Measurements from ENCODE around the gene ADAM23.

ADAM23 gene

DNA sequence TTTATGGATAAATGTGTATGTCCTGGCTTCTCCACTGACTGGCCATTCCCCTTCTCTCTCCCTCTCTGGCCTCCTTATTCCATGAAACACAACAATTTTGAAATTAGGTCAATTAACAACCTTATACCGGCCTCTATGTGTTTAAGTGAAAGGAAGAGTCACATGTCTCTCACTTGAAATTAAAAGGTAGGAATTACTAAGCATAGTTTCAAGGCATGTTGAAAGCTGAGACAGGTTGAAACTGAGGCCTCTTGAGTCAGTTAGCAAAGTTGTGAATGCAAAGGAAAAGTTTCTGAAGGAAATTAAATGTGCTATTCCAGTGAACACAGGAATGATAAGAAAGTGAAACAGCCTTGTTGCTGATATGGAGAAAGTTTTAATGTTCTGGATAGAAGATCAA, 69.7 kb downstream of the ADAM23 start:
- DNase-seq = no peak

GRCh38 chr2:206515580-206515979, 72.2 kb downstream of the ADAM23 start:
- no peak for DNase-seq

GRCh38 chr2:206518997-206519396, 75.7 kb downstream of the ADAM23 start:
- no peak for DNase-seq

DNA sequence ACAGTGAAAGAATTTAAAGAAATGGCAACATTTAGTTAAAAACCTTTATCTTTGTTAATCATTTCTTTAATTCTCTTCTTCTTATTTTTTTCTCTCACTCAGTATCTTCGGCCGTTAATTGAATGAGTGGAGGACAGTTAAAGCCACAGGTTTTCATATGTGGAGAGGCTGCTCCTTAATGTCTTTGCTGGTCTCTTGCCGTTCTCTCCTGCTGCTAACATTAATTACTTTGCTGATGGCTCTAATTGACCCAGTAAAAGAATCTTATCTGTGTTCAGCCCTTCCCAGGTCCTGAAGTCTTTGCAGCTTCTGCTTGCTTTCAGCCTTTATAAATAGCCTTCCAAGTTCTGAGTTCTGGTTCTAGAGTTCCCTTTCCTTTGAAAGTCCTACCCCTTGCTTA, 77.1 kb downstream of the ADAM23 start:
- no peak for DNase-seq

GRCh38 chr2:206521115-206521514, 77.8 kb downstream of the ADAM23 start:
- DNase-seq = no peak

DNA sequence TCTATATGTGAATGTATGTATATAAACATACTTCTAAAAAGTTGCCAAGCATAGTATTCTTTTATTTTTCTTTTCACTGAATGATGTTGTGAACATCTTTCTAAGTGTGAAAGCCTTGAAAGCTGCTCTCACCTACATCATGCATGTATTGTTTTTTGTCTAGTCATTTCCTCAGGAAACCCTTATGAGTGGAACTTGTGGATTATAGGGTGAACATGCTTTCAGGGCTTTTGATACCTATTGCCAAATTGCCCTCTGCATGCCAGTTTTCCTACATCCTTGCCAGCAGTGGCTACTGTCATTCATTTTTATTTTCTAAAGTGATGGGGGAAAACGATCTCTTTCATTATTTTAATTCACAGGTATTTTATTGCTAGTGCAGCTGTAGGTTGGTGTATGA, 78.3 kb downstream of the ADAM23 start:
- DNase-seq = no peak

DNA sequence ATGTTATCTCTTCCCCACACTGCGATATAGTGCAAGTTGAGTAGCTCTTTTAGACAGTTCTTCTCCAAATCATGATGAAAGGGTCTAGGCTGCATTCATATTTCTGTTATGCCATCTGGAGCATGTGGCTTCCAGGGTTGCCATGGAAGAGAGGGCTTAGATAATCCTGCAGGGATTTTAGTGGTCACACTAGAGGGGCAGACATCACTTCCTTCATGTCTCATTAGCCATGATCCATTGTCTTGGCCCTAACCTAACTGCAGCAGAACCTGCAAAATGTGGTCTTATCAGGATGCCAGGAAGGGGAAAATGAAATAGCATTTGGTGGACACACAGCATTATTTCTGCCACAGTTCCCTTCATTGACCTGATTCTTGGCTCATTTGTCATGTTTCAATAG, 83.1 kb downstream of the ADAM23 start:
- no peak for DNase-seq

- DNase-seq = no peak
These were observed 83.8 kb downstream of the ADAM23 start for GRCh38 chr2:206527153-206527552.

DNA sequence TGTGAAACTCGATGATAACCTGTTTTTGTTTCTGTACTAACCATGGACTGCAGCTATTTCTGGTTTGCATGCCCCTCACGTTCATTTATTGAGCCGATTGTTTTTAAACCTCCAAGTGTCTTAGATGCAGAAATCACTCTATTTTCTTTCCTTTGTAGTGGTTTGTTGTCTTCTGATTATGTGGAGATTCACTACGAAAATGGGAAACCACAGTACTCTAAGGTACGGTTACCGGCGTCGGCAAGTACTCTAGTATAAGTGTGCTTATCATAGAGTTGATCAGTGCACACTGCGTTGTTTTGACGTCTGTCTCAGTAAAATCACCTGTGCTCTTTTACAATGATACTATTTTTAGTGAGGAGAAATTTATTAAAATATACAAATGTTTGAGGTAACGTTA, 87.4 kb downstream of the ADAM23 start:
- no peak for DNase-seq

- no peak for DNase-seq
These were observed 88.7 kb downstream of the ADAM23 start for GRCh38 chr2:206531996-206532543.

GRCh38 chr2:206533977-206534376, 90.6 kb downstream of the ADAM23 start:
- no peak for DNase-seq

DNA sequence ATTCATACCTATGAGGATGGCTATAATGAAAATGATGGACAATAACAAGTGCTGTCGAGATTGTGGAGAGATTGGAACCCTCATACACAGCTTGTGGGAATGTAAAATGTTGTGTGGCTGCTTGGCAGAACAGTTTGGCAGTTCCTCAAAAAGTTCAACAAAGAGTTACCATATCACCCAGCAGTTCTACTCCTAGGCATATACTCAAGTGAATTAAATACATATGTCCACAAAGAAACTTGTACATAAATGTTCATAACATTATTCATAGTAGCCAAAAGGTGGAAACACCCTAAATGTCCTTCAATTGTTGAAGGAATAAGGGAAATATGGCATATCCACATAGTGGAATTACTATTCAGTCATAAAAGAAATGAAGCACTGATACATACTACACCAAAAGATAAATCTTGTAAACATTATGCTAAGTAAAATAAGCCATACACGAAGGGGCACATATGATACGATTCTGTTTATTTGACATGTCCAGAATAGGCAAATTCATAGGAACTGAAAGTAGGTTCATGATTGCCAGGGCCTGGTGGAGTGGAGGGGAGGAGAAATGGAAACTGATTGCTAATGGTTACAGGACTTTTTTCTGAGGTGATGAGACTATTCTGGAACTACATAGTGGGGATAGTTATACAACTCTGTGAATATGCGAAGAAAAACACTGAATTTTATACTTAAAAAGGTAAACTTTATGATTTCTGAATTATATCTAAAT, 92.1 kb downstream of the ADAM23 start:
- no peak for DNase-seq

GRCh38 chr2:206540757-206541156, 97.4 kb downstream of the ADAM23 start:
- no peak for DNase-seq

DNA sequence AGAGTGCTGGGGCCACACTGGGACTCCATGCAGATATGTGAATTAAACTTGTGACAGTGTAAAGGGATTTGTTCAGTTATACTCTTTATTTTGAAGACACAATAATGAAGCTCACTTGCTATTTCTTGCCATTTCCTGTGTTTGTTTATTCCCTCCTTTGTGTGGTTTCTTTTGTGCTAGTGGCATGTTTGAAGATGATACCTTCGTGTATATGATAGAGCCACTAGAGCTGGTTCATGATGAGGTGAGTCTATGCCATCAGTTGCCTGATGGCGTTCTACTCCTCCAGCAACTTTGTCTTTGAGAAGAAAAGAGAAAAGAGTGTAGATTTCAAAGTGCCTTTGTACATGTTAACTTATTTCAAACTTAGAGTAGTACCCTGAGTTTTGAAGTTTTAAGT, 99.7 kb downstream of the ADAM23 start:
- DNase-seq = no peak

- no peak for DNase-seq
These were observed 105.1 kb downstream of the ADAM23 start for GRCh38 chr2:206548383-206548782.

GRCh38 chr2:206555721-206556120, 112.4 kb downstream of the ADAM23 start:
- no peak for DNase-seq

DNA sequence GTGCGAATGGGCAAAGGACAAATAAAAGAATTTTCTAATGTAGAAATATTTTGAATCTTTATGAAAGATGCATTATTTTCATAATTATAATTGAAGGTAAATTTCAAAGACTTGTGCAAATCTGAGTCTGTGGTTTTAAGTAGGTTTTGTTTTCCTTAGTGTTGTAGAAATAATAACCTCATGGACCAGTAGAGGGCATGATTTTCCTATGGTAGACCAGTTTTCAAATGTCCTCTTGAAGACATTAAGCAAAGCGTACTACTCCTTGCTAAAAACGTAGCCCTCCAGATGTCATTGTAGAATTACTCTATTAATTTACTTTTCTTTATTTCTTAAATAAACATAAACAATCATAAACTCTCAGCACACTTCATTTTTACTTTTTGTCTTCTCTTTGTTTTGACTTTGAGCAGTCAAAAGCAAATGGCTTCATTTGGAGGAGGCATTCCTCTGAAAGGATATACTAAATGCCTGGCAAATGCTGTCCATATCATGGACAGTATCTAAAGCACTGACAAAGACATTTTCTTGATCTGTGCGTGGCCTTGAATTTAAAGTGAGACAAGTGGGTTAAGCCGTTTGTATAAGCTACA, 113.1 kb downstream of the ADAM23 start:
- DNase-seq = no peak

DNA sequence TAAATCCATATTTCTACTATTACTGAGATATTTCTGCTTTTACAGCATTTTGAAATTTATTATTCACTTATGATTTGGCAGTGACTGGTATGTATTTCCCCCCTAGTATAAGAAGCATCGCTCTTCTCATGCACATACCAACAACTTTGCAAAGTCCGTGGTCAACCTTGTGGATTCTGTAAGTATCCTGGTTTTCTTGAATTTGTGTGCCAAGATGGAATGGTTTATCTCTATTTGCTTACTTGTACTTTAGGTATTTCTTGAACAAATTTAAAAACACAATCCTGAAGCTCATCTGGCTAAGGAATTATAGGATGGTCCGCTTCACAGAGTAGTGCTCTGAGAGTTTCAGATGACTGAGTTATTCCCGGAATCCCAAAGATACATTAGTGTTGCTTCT, 114.0 kb downstream of the ADAM23 start:
- DNase-seq = no peak

DNA sequence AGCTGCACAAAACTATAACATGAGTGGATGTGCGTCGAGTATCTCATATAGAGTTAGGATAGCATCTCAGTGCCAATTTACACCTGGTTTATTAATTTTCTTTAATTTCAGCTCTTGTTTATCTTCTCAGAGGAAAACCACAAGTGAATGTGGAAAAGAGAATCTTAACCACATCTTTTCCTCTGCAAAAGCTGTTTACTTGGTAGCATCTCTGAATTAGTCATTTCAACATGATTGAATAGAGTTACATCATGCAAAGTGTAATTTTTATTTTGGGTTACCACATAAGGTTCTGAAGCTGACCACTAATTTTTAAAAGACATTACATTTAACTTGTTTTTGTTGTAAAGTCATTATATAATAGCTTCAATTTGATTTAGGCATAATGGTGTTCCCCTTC, 115.2 kb downstream of the ADAM23 start:
- DNase-seq = no peak

GRCh38 chr2:206561962-206562361, 118.6 kb downstream of the ADAM23 start:
- no peak for DNase-seq

GRCh38 chr2:206562375-206562774, 119.0 kb downstream of the ADAM23 start:
- no peak for DNase-seq

DNA sequence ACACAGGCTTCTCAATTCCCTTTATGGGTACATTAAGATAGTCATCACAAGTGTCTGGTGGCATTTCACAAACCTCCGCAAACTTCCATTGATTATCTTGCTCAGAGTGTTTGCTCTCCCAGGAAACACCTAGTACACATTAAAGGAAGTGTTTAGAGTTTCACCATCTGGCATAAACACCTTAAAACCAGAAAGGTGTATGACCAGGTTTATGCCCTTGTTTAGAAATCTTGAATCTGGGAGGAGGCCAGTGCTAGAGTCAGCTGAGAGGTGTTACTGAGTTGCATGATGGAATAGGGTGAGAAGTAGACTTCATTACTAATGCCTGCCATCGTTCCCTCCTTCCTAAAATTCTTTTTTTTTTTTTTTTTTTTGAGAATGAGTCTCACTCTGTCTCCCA, 120.0 kb downstream of the ADAM23 start:
- no peak for DNase-seq

DNA sequence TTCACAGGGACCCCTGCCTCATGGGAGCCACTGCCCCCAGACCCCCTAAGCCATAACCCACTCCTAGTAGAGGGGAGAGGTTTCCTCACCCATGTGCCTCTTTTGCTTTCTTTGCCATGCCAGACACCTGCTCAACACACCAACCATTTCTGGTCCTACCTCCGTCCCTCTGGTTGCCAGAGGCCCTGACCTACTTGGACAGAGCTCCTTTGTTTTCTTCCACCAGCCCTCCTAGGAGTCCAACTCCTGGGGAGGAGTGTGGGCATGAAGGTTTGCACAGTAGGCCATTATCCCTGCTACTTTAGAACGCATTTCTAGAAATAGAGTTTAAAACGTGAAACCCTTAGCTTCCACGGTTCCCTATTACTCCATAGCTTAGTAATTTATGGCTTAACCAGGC, 122.3 kb downstream of the ADAM23 start:
- DNase-seq = no peak

GRCh38 chr2:206569470-206569869, 126.1 kb downstream of the ADAM23 start:
- no peak for DNase-seq

DNA sequence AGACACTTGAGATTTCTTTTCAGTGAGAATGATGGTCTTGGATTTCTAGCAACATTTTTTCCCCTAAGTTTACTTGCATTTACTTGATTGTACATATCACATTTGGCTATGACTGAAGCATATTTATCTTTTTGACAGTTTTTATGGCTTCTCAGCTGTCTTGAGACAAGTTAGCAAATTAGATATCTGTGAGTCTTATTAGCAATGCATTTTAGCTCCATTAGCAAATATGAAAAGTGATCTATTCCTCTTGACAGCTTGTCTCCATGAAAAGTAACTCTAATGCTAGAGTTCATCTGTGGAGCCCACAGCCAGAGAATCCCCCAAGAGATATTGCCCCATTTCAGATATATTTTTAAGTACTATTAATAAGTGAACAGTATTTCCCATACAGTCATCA, 126.9 kb downstream of the ADAM23 start:
- no peak for DNase-seq

Measured in NCI-H1048 (cell line).